WTC11 (cell line): Measurements from ENCODE around the gene PTPN4. TPM values are rescaled to one million over a fixed set of nuclear protein-coding genes. Genes with fewer than 3 reads are reported as not detected.

Experiments
- ATAC-seq: fragments of 200-7000 bp; cut with Tn5 transposase; 2 replicates; pipeline ENCODE4 v1.10.0; 2021; ENCODE audit warnings: mild to moderate bottlenecking, moderate library complexity
- CTCF ChIA-PET: fragments of 300-600 bp; sonication (Branson Sonifier 250); formaldehyde crosslinking; loops from one replicate; lab custom pipeline; 2021; ENCODE audit warnings: antibody characterized with exemption; lab: Charles Lee
- POLR2A ChIA-PET: fragments of 350-600 bp; sonication (Branson Sonifier 250); formaldehyde crosslinking; loops from one replicate; lab custom pipeline; 2021; ENCODE audit warnings: antibody characterized with exemption; lab: Charles Lee
- DNase-seq: peaks from one replicate; pipeline ENCODE4 v3.0.0; 2021; ENCODE audit warnings: low spot score
- H3K27ac Mint-ChIP-seq: 2 replicates; pipeline ENCODE4 v1.8.0; 2021; ENCODE audit warnings: mixed read lengths
- H3K27me3 Mint-ChIP-seq: 2 replicates; pipeline ENCODE4 v1.8.0; 2021; ENCODE audit warnings: low read depth, mild to moderate bottlenecking, moderate library complexity, mixed read lengths
- H3K36me3 Mint-ChIP-seq: 2 replicates; pipeline ENCODE4 v1.8.0; 2021; ENCODE audit warnings: mixed read lengths
- H3K4me1 Mint-ChIP-seq: 2 replicates; pipeline ENCODE4 v1.8.0; 2022; ENCODE audit warnings: mixed read lengths
- H3K4me3 Mint-ChIP-seq: 2 replicates; pipeline ENCODE4 v1.8.0; 2021; ENCODE audit warnings: mild to moderate bottlenecking, moderate library complexity, mixed read lengths
- H3K9me3 Mint-ChIP-seq: 2 replicates; pipeline ENCODE4 v1.8.0; 2021; ENCODE audit warnings: mixed read lengths
- E2F5 ChIP-seq: sonication (generic); formaldehyde crosslinking; IDR thresholded peaks from 2 replicates; pipeline ENCODE4 v1.8.1; 2022; ENCODE audit warnings: mild to moderate bottlenecking, moderate library complexity, missing genetic modification reagents
- ELF4 ChIP-seq: sonication (generic); formaldehyde crosslinking; IDR thresholded peaks from 2 replicates; pipeline ENCODE4 v1.8.1; 2022; ENCODE audit warnings: low read depth, mild to moderate bottlenecking, moderate library complexity, missing genetic modification reagents
- FOXP1 ChIP-seq: sonication (generic); formaldehyde crosslinking; IDR thresholded peaks from 2 replicates; pipeline ENCODE4 v1.8.0; 2022; ENCODE audit warnings: missing genetic modification reagents, mild to moderate bottlenecking, moderate library complexity, borderline replicate concordance
- JAZF1 ChIP-seq: fragments of 250-450 bp; sonication (Bioruptor Pico); IDR thresholded peaks from 2 replicates; pipeline ENCODE4 v1.9.0; 2021; ENCODE audit warnings: moderate library complexity, mild to moderate bottlenecking, inconsistent platforms
- MAX ChIP-seq: sonication (generic); formaldehyde crosslinking; IDR thresholded peaks from 2 replicates; pipeline ENCODE4 v1.8.0; 2022; ENCODE audit warnings: mild to moderate bottlenecking, missing genetic modification reagents
- NFE2L1 ChIP-seq: sonication (generic); formaldehyde crosslinking; IDR thresholded peaks from 2 replicates; pipeline ENCODE4 v1.8.1; 2023; ENCODE audit warnings: missing genetic modification reagents
- NR2C2 ChIP-seq: sonication (generic); formaldehyde crosslinking; IDR thresholded peaks from 2 replicates; pipeline ENCODE4 v1.8.0; 2022; ENCODE audit warnings: mild to moderate bottlenecking, missing genetic modification reagents
- PREB ChIP-seq: sonication (generic); formaldehyde crosslinking; IDR thresholded peaks from 2 replicates; pipeline ENCODE4 v1.8.1; 2022; ENCODE audit warnings: mild to moderate bottlenecking, missing genetic modification reagents, moderate library complexity, borderline replicate concordance
- RELA ChIP-seq: sonication (generic); formaldehyde crosslinking; IDR thresholded peaks from 2 replicates; pipeline ENCODE4 v1.8.1; 2022; ENCODE audit warnings: missing genetic modification reagents, mild to moderate bottlenecking, borderline replicate concordance
- SMAD4 ChIP-seq: sonication (generic); formaldehyde crosslinking; IDR thresholded peaks from 2 replicates; pipeline ENCODE4 v1.8.0; 2022; ENCODE audit warnings: mild to moderate bottlenecking, missing genetic modification reagents
- USF1 ChIP-seq: sonication (generic); formaldehyde crosslinking; IDR thresholded peaks from 2 replicates; pipeline ENCODE4 v1.8.0; 2022; ENCODE audit warnings: mild to moderate bottlenecking, missing genetic modification reagents
- ZBTB21 ChIP-seq: sonication (generic); formaldehyde crosslinking; IDR thresholded peaks from 2 replicates; pipeline ENCODE4 v1.8.1; 2023; ENCODE audit warnings: mild to moderate bottlenecking, missing genetic modification reagents, borderline replicate concordance
- ZNF219 ChIP-seq: sonication (generic); formaldehyde crosslinking; IDR thresholded peaks from 2 replicates; pipeline ENCODE4 v1.8.0; 2023; ENCODE audit warnings: missing genetic modification reagents, mild to moderate bottlenecking, borderline replicate concordance
- ZNF396 ChIP-seq: fragments of 250-450 bp; sonication (Bioruptor Pico); IDR thresholded peaks from 2 replicates; pipeline ENCODE4 v1.8.0; 2021; ENCODE audit warnings: mild to moderate bottlenecking, moderate library complexity, borderline replicate concordance
- ZNF416 ChIP-seq: fragments of 250-450 bp; sonication (Bioruptor Pico); IDR thresholded peaks from 2 replicates; pipeline ENCODE4 v1.9.0; 2021; ENCODE audit warnings: mild to moderate bottlenecking, inconsistent platforms
- total RNA-seq: library from RNA; stranded (reverse); gene quantifications from 3 replicates; pipeline ENCODE4 v1.2.3, GENCODE V29; 2021
- TF ChIP-seq, protein P1 (sequence below): sonication (generic); formaldehyde crosslinking; IDR thresholded peaks from 2 replicates; pipeline ENCODE4 v1.8.0; 2023; ENCODE audit warnings: mild to moderate bottlenecking, missing genetic modification reagents
- TF ChIP-seq, protein P2 (sequence below): fragments of 200-600 bp; IDR thresholded peaks from 2 replicates; pipeline ENCODE4 v1.8.0; 2022; ENCODE audit warnings: antibody characterized with exemption
- TF ChIP-seq, protein P3 (sequence below): sonication (generic); formaldehyde crosslinking; IDR thresholded peaks from 2 replicates; pipeline ENCODE4 v1.8.0; 2022; ENCODE audit warnings: missing genetic modification reagents

The PTPN4 gene
- total RNA-seq, 1 experiment from 2014 or later = 85.8 TPM

GRCh38 chr2:119897736-119898395 is 138.1 kb downstream of the PTPN4 start:
- Mint-ChIP-seq H3K4me3 (no peak overlapping the region), H3K9me3 (no peaks in the 10 kb centered on the region), H3K36me3 (peaks cover 24% of the 10 kb centered on the region), H3K27me3 (no peaks in the 10 kb centered on the region), H3K27ac (no peak overlapping the region), H3K4me1 (peaks cover 15% of the 10 kb centered on the region)
- POLR2A ChIA-PET = interaction anchor here (0.6 kb wide), 1 partner anchor 277 kb away, joined by 4 read pairs; no protein-coding TSS in a partner anchor
- ATAC-seq = no peak
- no peak for DNase-seq
- CTCF ChIA-PET = no interaction called here
- TF ChIP-seq ELF4 (CRISPR knock-in tag) (no peak), NFE2L1 (CRISPR knock-in tag) (no peak), PREB (CRISPR knock-in tag) (no peak), MAX (CRISPR knock-in tag) (no peak), USF1 (CRISPR knock-in tag) (no peak), E2F5 (CRISPR knock-in tag) (no peak), SMAD4 (CRISPR knock-in tag) (no peak)
- TF ChIP-seq, protein P1, sequence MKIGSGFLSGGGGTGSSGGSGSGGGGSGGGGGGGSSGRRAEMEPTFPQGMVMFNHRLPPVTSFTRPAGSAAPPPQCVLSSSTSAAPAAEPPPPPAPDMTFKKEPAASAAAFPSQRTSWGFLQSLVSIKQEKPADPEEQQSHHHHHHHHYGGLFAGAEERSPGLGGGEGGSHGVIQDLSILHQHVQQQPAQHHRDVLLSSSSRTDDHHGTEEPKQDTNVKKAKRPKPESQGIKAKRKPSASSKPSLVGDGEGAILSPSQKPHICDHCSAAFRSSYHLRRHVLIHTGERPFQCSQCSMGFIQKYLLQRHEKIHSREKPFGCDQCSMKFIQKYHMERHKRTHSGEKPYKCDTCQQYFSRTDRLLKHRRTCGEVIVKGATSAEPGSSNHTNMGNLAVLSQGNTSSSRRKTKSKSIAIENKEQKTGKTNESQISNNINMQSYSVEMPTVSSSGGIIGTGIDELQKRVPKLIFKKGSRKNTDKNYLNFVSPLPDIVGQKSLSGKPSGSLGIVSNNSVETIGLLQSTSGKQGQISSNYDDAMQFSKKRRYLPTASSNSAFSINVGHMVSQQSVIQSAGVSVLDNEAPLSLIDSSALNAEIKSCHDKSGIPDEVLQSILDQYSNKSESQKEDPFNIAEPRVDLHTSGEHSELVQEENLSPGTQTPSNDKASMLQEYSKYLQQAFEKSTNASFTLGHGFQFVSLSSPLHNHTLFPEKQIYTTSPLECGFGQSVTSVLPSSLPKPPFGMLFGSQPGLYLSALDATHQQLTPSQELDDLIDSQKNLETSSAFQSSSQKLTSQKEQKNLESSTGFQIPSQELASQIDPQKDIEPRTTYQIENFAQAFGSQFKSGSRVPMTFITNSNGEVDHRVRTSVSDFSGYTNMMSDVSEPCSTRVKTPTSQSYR = no peak
- TF ChIP-seq, protein P2, sequence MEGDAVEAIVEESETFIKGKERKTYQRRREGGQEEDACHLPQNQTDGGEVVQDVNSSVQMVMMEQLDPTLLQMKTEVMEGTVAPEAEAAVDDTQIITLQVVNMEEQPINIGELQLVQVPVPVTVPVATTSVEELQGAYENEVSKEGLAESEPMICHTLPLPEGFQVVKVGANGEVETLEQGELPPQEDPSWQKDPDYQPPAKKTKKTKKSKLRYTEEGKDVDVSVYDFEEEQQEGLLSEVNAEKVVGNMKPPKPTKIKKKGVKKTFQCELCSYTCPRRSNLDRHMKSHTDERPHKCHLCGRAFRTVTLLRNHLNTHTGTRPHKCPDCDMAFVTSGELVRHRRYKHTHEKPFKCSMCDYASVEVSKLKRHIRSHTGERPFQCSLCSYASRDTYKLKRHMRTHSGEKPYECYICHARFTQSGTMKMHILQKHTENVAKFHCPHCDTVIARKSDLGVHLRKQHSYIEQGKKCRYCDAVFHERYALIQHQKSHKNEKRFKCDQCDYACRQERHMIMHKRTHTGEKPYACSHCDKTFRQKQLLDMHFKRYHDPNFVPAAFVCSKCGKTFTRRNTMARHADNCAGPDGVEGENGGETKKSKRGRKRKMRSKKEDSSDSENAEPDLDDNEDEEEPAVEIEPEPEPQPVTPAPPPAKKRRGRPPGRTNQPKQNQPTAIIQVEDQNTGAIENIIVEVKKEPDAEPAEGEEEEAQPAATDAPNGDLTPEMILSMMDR = no peak

DNA sequence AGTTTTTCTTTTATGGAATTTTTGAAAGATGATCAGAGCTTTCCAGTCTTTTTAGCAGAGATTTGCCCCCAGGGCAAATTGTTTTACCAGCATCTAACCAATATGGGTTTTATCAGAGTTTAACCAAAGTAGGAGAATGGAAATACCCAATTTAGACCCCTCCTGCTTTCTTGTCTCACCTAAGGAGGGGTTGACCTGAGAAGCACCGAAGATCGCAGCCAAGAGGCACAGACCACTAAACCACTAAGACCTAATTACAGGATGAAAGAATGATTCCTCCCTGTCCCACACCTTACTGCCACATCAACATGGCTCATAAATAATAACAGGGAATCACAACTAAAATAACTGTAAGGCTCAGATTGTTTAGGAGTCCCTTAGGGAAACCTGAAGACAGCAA is 141.3 kb downstream of the PTPN4 start:
- ChIA-PET CTCF (no interaction called here), POLR2A (no interaction called here)
- H3K4me3 Mint-ChIP-seq = no peak overlapping the region
- no peak overlapping the region for H3K27ac Mint-ChIP-seq
- H3K36me3 Mint-ChIP-seq = peaks cover 42% of the 10 kb centered on the region
- H3K4me1 Mint-ChIP-seq = peaks cover 15% of the 10 kb centered on the region
- TF ChIP-seq JAZF1 (CRISPR knock-in tag) (no peak), RELA (CRISPR knock-in tag) (no peak), FOXP1 (CRISPR knock-in tag) (no peak), ZNF396 (no peak), ZBTB21 (CRISPR knock-in tag) (no peak), NR2C2 (CRISPR knock-in tag) (no peak), ZNF416 (no peak), ZNF219 (CRISPR knock-in tag) (no peak)
- TF ChIP-seq, protein P3, sequence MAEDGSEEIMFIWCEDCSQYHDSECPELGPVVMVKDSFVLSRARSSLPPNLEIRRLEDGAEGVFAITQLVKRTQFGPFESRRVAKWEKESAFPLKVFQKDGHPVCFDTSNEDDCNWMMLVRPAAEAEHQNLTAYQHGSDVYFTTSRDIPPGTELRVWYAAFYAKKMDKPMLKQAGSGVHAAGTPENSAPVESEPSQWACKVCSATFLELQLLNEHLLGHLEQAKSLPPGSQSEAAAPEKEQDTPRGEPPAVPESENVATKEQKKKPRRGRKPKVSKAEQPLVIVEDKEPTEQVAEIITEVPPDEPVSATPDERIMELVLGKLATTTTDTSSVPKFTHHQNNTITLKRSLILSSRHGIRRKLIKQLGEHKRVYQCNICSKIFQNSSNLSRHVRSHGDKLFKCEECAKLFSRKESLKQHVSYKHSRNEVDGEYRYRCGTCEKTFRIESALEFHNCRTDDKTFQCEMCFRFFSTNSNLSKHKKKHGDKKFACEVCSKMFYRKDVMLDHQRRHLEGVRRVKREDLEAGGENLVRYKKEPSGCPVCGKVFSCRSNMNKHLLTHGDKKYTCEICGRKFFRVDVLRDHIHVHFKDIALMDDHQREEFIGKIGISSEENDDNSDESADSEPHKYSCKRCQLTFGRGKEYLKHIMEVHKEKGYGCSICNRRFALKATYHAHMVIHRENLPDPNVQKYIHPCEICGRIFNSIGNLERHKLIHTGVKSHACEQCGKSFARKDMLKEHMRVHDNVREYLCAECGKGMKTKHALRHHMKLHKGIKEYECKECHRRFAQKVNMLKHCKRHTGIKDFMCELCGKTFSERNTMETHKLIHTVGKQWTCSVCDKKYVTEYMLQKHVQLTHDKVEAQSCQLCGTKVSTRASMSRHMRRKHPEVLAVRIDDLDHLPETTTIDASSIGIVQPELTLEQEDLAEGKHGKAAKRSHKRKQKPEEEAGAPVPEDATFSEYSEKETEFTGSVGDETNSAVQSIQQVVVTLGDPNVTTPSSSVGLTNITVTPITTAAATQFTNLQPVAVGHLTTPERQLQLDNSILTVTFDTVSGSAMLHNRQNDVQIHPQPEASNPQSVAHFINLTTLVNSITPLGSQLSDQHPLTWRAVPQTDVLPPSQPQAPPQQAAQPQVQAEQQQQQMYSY (CRISPR knock-in tag) = no peak
- TF ChIP-seq, protein P2 = no peak
- ATAC-seq (no peak), DNase-seq (no peak)
- no peaks in the 10 kb centered on the region for H3K27me3 Mint-ChIP-seq
- peaks cover 4% of the 10 kb centered on the region; the same call in 1 of the 2 replicates for H3K9me3 Mint-ChIP-seq
